ENCODE data around the gene NIPAL4. TPM values are rescaled to one million over a fixed set of nuclear protein-coding genes. Genes with fewer than 3 reads are reported as not detected.

The NIPAL4 gene
- total RNA-seq, 1 experiment from 2014 or later = not detected

- no TSS peak for BruUV-seq (replicated peaks)
- peaks cover 5% of the 10 kb centered on the region; the same call in 1 of the 2 replicates for H3K27me3 ChIP-seq (ENCODE audit: control insufficient read depth, insufficient read depth, low read length)
- H3K9me3 ChIP-seq (ENCODE audit: control insufficient read depth, insufficient read depth, low read depth, low read length) = no peaks in the 10 kb centered on the region
- no peaks in the 10 kb centered on the region for H3K4me1 ChIP-seq (ENCODE audit: control insufficient read depth, insufficient read depth, low read length)
- ATAC-seq (no peak), DNase-seq (ENCODE audit: low read depth, low spot score) (no peak)
- in situ Hi-C loops (cut with HindIII; ENCODE audit: low pct_unique_long_range_greater_than_20kb, low sequenced_read_pairs) = no loop called here
- ChIA-PET CTCF (no interaction called here), POLR2A (no interaction called here)
- H3K4me3 ChIP-seq (ENCODE audit: low read depth in 2 of 2, low read length in 2 of 2) = no peak overlapping the region
- no peak overlapping the region for H3K27ac ChIP-seq (ENCODE audit: low read length)
- intact Hi-C loops (cut with micrococcal nuclease; ENCODE audit: unreplicated experiment) = no loop called here
- TF ChIP-seq SIN3A (IDR thresholded peaks at IDR 0.05; ENCODE audit: borderline replicate concordance, insufficient read depth, low read depth, low read length) = no peak
- TF ChIP-seq REST (IDR thresholded peaks at IDR 0.05; ENCODE audit: insufficient read depth in 1 of 2, low read depth in 2 of 2, low read length in 1 of 2) = no peak
- no peak for TF ChIP-seq TCF7L2 (IDR thresholded peaks at IDR 0.05; ENCODE audit: low read depth, low read length)
- TF ChIP-seq CTCF (IDR thresholded peaks at IDR 0.05) = no peak
- TF ChIP-seq POLR2AphosphoS5 (IDR thresholded peaks at IDR 0.05; ENCODE audit: low read depth, low read length) = no peak
- H3K36me3 ChIP-seq (ENCODE audit: control insufficient read depth, insufficient read depth, low read length) = no peaks in the 10 kb centered on the region
These were observed 5.7 kb upstream of the NIPAL4 start for GRCh38 chr5:157454273-157454672.

GRCh38 chr5:157455057-157455456, 5.0 kb upstream of the NIPAL4 start:
- no peaks in the 10 kb centered on the region for H3K4me1 ChIP-seq (ENCODE audit: control insufficient read depth, insufficient read depth, low read length)
- POLR2A ChIA-PET = no interaction called here
- no TSS peak for BruUV-seq (replicated peaks)
- ATAC-seq = no peak
- intact Hi-C loops (cut with micrococcal nuclease; ENCODE audit: unreplicated experiment) = no loop called here
- CTCF ChIA-PET = no interaction called here
- H3K4me3 ChIP-seq (ENCODE audit: low read depth in 2 of 2, low read length in 2 of 2) = no peak overlapping the region
- peaks cover 8% of the 10 kb centered on the region; the same call in 1 of the 2 replicates for H3K27me3 ChIP-seq (ENCODE audit: control insufficient read depth, insufficient read depth, low read length)
- H3K9me3 ChIP-seq (ENCODE audit: control insufficient read depth, insufficient read depth, low read depth, low read length) = no peaks in the 10 kb centered on the region
- TF ChIP-seq SIN3A (IDR thresholded peaks at IDR 0.05; ENCODE audit: borderline replicate concordance, insufficient read depth, low read depth, low read length) (no peak), CTCF (IDR thresholded peaks at IDR 0.05) (no peak), REST (IDR thresholded peaks at IDR 0.05; ENCODE audit: insufficient read depth in 1 of 2, low read depth in 2 of 2, low read length in 1 of 2) (no peak), TCF7L2 (IDR thresholded peaks at IDR 0.05; ENCODE audit: low read depth, low read length) (no peak), POLR2AphosphoS5 (IDR thresholded peaks at IDR 0.05; ENCODE audit: low read depth, low read length) (no peak)
- DNase-seq (ENCODE audit: low read depth, low spot score) = no peak
- H3K27ac ChIP-seq (ENCODE audit: low read length) = no peak overlapping the region
- in situ Hi-C loops (cut with HindIII; ENCODE audit: low pct_unique_long_range_greater_than_20kb, low sequenced_read_pairs) = no loop called here
- H3K36me3 ChIP-seq (ENCODE audit: control insufficient read depth, insufficient read depth, low read length) = no peaks in the 10 kb centered on the region
